Gastrocnemius medialis (tissue), 4 donors: ENCODE measurements around the gene PTPMT1. TPM values are rescaled to one million over a fixed set of nuclear protein-coding genes. Genes with fewer than 3 reads are reported as not detected.

ENCODE experiments used
- ATAC-seq, 2 donors: fragments of 150-250 bp; one replicate each; pipeline ENCODE4 v1.9.1; 2016
- DNase-seq, 2 donors: peaks; one replicate each; pipeline ENCODE4 v3.0.0-alpha.2; 2019
- H3K27ac ChIP-seq, 4 donors: fragments of 200-600 bp; sonication (generic); 1 replicate in 1 of 4; 2 replicates in 3 of 4; pipeline ENCODE4 v1.5.1; 2016 to 2018; ENCODE audit warnings: mild to moderate bottlenecking in 2 of 4, moderate library complexity in 1 of 4
- H3K27me3 ChIP-seq, 3 donors: fragments of 200-600 bp; sonication (generic) in 2 of 3; 1 replicate in 1 of 3; 2 replicates in 2 of 3; pipeline versions ENCODE4 v1.5.1 to v1.6.0; 2016 to 2019; ENCODE audit warnings: mild to moderate bottlenecking in 1 of 3, moderate library complexity in 1 of 3
- H3K36me3 ChIP-seq, 2 donors: fragments of 200-600 bp; sonication (generic) in 1 of 2; one replicate each; pipeline ENCODE4 v1.5.1; 2017 to 2018
- H3K4me1 ChIP-seq, 2 donors: fragments of 200-600 bp; sonication (generic) in 1 of 2; one replicate each; pipeline ENCODE4 v1.5.1; 2016 to 2017; ENCODE audit warnings: mild to moderate bottlenecking in 2 of 2
- H3K4me3 ChIP-seq, 4 donors: fragments of 200-600 bp; sonication (generic) in 3 of 4; 1 replicate in 1 of 4; 2 replicates in 3 of 4; pipeline ENCODE4 v1.5.1; 2016 to 2019; ENCODE audit warnings: mild to moderate bottlenecking in 2 of 4
- H3K9me3 ChIP-seq, 3 donors: fragments of 200-600 bp; sonication (generic) in 2 of 3; 1 replicate in 1 of 3; 2 replicates in 2 of 3; pipeline ENCODE4 v1.5.1; 2016 to 2019
- CTCF ChIP-seq, 5 experiments: fragments of 450-650 bp in 3 of 5; fragments of 200-600 bp in 2 of 5; sonication (generic) in 2 of 5; IDR thresholded peaks in 4 of 5; conservative IDR thresholded peaks in 1 of 5; 1 replicate in 4 of 5; 2 replicates in 1 of 5; pipeline ENCODE4 v1.5.1; 2016 to 2019; ENCODE audit warnings: antibody characterized with exemption in 5 of 5, mild to moderate bottlenecking in 3 of 5, moderate library complexity in 3 of 5
- POLR2A ChIP-seq, 2 donors: fragments of 450-650 bp; IDR thresholded peaks; one replicate each; pipeline ENCODE4 v1.6.1; 2017; ENCODE audit warnings: antibody characterized with exemption in 2 of 2, mild to moderate bottlenecking in 2 of 2, moderate library complexity in 2 of 2
- in situ Hi-C, 4 donors: fragments of 200-750 bp; cut with MboI; loops; one replicate each; pipeline versions ENCODE4 v1.15.0 to v1.8.0; 2017; ENCODE audit warnings: low sequenced_read_pairs in 4 of 4
- intact Hi-C: fragments of 100-400 bp; cut with DNase I; formaldehyde crosslinking; loops from one replicate; pipeline ENCODE4 v1.15.1; 2023; ENCODE audit warnings: low total_unique reads
- total RNA-seq, 4 donors: library from RNA; depleted of rRNA; stranded (reverse); fragments of >200 nt; gene quantifications; one replicate each; pipeline versions ENCODE4 v1.1.0 to v1.2.3, GENCODE V29; 2016

PTPMT1 gene
- total RNA-seq, 4 donors from 2014 or later, result 58.2 to 87.9 (median 79.8) TPM

GRCh38 chr11:47609675-47610074 is 44.3 kb downstream of the PTPMT1 start:
- intact Hi-C loops (no loop called here), in situ Hi-C loops (no loop called here)
- DNase-seq, result no peak
- Histone ChIP-seq H3K27ac (no peak overlapping the region), H3K27me3 (no peaks in the 10 kb centered on the region), H3K9me3 (no peaks in the 10 kb centered on the region), H3K4me3 (no peak overlapping the region), H3K36me3 (no peaks in the 10 kb centered on the region), H3K4me1 (peaks cover 0 to 8% of the 10 kb centered on the region in 2 donors)
- TF ChIP-seq POLR2A (IDR thresholded peaks at IDR 0.05) (no peak), CTCF (IDR thresholded peaks at IDR 0.05 in 4 of 5, conservative IDR thresholded peaks at IDR 0.05 in 1 of 5) (no peak)
- ATAC-seq, result no peak

- intact Hi-C loops (no loop called here), in situ Hi-C loops (no loop called here)
- TF ChIP-seq CTCF (IDR thresholded peaks at IDR 0.05 in 4 of 5, conservative IDR thresholded peaks at IDR 0.05 in 1 of 5), result no peak
- no peak for TF ChIP-seq POLR2A (IDR thresholded peaks at IDR 0.05)
- Histone ChIP-seq H3K27me3 (no peaks in the 10 kb centered on the region), H3K4me1 (peaks cover 0 to 8% of the 10 kb centered on the region in 2 donors), H3K4me3 (no peak overlapping the region), H3K9me3 (no peaks in the 10 kb centered on the region), H3K36me3 (no peaks in the 10 kb centered on the region), H3K27ac (no peak overlapping the region)
- peak; percentile 39 to 52 for ATAC-seq
- DNase-seq, result no peak
These were observed 46.0 kb downstream of the PTPMT1 start for GRCh38 chr11:47611348-47611794.

- in situ Hi-C loops (no loop called here), intact Hi-C loops (no loop called here)
- H3K36me3 ChIP-seq, result peaks cover 0 to 32% of the 10 kb centered on the region in 2 donors
- no peak for DNase-seq
- no peaks in the 10 kb centered on the region for H3K9me3 ChIP-seq
- no peak for TF ChIP-seq POLR2A (IDR thresholded peaks at IDR 0.05)
- TF ChIP-seq CTCF (IDR thresholded peaks at IDR 0.05 in 4 of 5, conservative IDR thresholded peaks at IDR 0.05 in 1 of 5), result no peak
- no peak overlapping the region for H3K27ac ChIP-seq
- no peaks in the 10 kb centered on the region for H3K27me3 ChIP-seq
- ATAC-seq, result no peak
- peaks cover 0 to 8% of the 10 kb centered on the region in 2 donors for H3K4me1 ChIP-seq
- no peak overlapping the region for H3K4me3 ChIP-seq
These were observed 49.9 kb downstream of the PTPMT1 start for GRCh38 chr11:47615249-47615648.

GRCh38 chr11:47616726-47617416 is 51.5 kb downstream of the PTPMT1 start:
- H3K9me3 ChIP-seq, result no peaks in the 10 kb centered on the region
- H3K27me3 ChIP-seq, result no peaks in the 10 kb centered on the region
- intact Hi-C loops, result no loop called here
- H3K27ac ChIP-seq, result no peak overlapping the region
- TF ChIP-seq POLR2A (IDR thresholded peaks at IDR 0.05), result no peak
- peak; percentile 13 to 47 (median 23) for TF ChIP-seq CTCF (IDR thresholded peaks at IDR 0.05 in 4 of 5, conservative IDR thresholded peaks at IDR 0.05 in 1 of 5)
- H3K36me3 ChIP-seq, result peaks cover 0 to 48% of the 10 kb centered on the region in 2 donors
- H3K4me1 ChIP-seq, result no peaks in the 10 kb centered on the region
- peak in 1 of 2 donors; percentile 39 for DNase-seq
- peak in 1 of 2 donors; percentile 72 for ATAC-seq
- H3K4me3 ChIP-seq, result no peak overlapping the region
- in situ Hi-C loops, result no loop called here
